Fibroblast of lung (primary cell): ENCODE data around the gene NPR1.

Experiments used
- EZH2 ChIP-seq: IDR thresholded peaks from 2 replicates; pipeline ENCODE4 v1.5.1; 2012; ENCODE audit warnings: low read length, control low read depth, mild to moderate bottlenecking; ENCODE audit errors: missing control alignments
- TF ChIP-seq, protein P1 (sequence below), 2 donors: IDR thresholded peaks in 1 of 2; conservative IDR thresholded peaks in 1 of 2; 1 replicate in 1 of 2; 2 replicates in 1 of 2; pipeline ENCODE4 v1.5.1; 2011 to 2012; ENCODE audit warnings: low read length in 2 of 2, control low read depth in 1 of 2, inconsistent platforms in 1 of 2, low read depth in 1 of 2, mild to moderate bottlenecking in 1 of 2

- TF ChIP-seq, protein P1, sequence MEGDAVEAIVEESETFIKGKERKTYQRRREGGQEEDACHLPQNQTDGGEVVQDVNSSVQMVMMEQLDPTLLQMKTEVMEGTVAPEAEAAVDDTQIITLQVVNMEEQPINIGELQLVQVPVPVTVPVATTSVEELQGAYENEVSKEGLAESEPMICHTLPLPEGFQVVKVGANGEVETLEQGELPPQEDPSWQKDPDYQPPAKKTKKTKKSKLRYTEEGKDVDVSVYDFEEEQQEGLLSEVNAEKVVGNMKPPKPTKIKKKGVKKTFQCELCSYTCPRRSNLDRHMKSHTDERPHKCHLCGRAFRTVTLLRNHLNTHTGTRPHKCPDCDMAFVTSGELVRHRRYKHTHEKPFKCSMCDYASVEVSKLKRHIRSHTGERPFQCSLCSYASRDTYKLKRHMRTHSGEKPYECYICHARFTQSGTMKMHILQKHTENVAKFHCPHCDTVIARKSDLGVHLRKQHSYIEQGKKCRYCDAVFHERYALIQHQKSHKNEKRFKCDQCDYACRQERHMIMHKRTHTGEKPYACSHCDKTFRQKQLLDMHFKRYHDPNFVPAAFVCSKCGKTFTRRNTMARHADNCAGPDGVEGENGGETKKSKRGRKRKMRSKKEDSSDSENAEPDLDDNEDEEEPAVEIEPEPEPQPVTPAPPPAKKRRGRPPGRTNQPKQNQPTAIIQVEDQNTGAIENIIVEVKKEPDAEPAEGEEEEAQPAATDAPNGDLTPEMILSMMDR (conservative IDR thresholded peaks at IDR 0.05 in 1 of 2, IDR thresholded peaks at IDR 0.05 in 1 of 2; ENCODE audit: low read depth in 1 of 2, low read length in 2 of 2), result no peak
- TF ChIP-seq EZH2, result no peak
These were observed 21.3 kb downstream of the NPR1 start for GRCh38 chr1:153699768-153700167.
